Measurements from ENCODE around the gene NAIP.
"Not testable (repeated sequence)": the region's sequence is repeated elsewhere in the genome, so short reads cannot be mapped to it uniquely, and the experiment has no call there.

Gene NAIP, protein sequence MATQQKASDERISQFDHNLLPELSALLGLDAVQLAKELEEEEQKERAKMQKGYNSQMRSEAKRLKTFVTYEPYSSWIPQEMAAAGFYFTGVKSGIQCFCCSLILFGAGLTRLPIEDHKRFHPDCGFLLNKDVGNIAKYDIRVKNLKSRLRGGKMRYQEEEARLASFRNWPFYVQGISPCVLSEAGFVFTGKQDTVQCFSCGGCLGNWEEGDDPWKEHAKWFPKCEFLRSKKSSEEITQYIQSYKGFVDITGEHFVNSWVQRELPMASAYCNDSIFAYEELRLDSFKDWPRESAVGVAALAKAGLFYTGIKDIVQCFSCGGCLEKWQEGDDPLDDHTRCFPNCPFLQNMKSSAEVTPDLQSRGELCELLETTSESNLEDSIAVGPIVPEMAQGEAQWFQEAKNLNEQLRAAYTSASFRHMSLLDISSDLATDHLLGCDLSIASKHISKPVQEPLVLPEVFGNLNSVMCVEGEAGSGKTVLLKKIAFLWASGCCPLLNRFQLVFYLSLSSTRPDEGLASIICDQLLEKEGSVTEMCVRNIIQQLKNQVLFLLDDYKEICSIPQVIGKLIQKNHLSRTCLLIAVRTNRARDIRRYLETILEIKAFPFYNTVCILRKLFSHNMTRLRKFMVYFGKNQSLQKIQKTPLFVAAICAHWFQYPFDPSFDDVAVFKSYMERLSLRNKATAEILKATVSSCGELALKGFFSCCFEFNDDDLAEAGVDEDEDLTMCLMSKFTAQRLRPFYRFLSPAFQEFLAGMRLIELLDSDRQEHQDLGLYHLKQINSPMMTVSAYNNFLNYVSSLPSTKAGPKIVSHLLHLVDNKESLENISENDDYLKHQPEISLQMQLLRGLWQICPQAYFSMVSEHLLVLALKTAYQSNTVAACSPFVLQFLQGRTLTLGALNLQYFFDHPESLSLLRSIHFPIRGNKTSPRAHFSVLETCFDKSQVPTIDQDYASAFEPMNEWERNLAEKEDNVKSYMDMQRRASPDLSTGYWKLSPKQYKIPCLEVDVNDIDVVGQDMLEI (N-terminal part only)

DNA sequence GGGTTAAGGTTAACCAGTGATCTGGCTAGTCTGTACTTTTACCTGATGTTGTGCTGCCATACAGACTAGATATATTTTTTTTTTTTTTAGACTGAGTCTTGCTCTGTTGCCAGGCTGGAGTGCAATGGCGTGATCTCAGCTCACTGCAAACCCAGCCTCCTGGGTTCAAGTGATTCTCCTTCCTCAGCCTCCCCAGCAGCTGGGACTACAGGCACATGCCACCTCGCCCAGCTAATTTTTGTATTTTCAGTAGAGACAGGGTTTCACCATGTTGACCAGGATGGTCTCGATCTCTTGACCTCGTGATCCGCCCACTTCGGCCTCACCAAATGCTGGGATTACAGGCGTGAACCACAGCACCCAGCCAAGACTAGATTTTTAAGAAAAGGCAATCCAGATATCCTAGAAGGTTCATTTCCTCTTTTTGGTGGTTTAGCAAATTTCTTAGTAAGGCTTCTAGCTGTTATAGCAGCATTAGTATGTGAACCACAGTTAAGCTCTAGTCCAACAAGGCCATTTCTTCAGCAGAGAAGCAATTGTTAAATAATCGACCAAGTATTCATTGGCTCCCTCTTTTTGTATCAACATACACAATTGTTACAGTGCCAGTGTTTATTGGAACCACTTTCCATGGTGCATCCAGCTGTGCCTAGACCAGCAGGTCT is at the start of gene NAIP:
Gene NAIP, minus strand, starts transcription at position 51 of the 665 bp plus-strand sequence. CDS start 12,424 bp downstream, outside the sequence.
- not testable (repeated sequence) for DNase-seq

- DNase-seq = not testable (repeated sequence)
Observed at GRCh38 chr5:71067262-71067928, 42.3 kb upstream of the NAIP start, which contains the start of gene GTF2H2. Gene GTF2H2, minus strand, starts transcription at chr5:71067676. Its CDS starts 4,913 bp downstream, at chr5:71062763.

GRCh38 chr5:71061322-71061721 is 36.2 kb upstream of the NAIP start:
- not testable (repeated sequence) for DNase-seq

DNA sequence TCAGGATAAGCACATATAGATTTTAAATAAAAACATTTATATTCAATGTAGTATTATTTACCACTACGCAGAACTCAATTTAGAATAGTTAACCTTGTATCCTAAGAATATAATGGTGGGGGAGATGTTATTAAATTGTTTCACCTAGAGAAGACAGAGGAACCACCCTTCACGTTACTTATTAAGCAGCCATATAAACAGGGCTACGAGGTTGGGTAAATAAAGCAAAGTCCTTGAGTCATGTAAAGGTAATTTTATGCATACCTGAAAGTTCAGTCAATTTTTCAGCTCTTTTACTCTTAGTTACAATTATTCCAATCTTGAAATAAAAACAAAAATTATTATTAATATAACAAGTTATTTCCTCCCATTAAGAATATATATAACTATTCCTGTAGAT is 34.3 kb upstream of the NAIP start:
- not testable (repeated sequence) for DNase-seq

DNA sequence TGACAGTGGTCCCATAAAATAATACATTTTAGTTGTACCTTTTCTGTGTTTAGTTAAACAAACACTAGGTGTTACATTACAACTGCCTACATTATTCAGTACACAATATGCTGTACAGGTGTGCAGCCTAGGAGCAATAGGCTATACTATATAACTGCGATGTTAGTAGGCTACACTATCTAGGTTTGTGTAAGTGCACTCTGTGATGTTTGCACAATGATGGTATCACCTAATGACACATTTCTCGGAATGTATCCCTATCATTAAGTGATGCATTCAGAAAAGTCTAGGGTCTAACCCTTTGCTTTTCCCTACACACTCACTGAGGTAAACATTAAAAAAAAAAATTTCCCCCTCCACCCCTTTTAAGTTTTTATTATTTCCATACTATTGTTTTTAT is 19.7 kb upstream of the NAIP start:
- DNase-seq = not testable (repeated sequence)

DNA sequence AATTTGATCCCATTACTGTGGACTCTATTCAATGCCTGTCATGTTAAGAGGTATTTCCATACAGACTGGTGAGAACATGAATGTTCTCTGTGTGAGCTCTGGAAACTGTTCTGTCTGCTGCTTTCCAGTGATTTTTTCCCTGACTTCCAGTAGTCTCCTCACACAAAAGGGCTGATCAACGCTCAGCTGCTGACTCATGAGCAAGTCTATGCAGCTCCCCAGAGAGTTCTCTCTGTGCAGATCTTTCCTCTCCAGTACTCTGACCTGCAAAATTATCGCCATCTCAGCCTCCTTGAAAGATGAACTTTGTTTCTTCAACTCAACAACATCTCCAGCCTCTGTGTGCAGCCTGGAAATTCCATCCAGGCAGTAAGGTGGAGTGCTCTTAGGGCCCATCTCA is 19.0 kb upstream of the NAIP start:
- DNase-seq = not testable (repeated sequence)

GRCh38 chr5:71031046-71031776 is 6.1 kb upstream of the NAIP start:
- DNase-seq = not testable (repeated sequence)

- DNase-seq = not testable (repeated sequence)
Observed at GRCh38 chr5:71020643-71021042, 4.5 kb downstream of the NAIP start.

GRCh38 chr5:71018376-71019005 is 6.6 kb downstream of the NAIP start:
- not testable (repeated sequence) for DNase-seq

DNA sequence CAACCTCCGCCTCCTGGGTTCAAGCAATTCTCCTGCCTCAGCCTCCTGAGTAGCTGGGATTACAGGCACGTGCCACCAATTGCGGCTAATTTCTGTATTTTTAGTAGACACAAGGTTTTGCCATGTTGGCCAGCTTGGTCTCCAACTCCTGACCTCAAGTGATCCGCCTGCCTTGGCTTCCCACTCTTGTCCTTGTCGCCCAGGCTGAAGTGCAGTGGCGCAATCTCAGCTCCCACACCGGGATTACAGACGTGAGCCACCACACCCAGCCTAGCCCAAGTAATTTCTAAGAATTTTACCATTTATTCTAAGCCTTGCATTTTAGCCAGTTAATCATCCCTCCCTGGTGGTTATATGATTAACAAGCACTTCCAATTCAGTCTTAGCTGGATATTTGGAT is 11.0 kb downstream of the NAIP start:
- DNase-seq = no peak

DNA sequence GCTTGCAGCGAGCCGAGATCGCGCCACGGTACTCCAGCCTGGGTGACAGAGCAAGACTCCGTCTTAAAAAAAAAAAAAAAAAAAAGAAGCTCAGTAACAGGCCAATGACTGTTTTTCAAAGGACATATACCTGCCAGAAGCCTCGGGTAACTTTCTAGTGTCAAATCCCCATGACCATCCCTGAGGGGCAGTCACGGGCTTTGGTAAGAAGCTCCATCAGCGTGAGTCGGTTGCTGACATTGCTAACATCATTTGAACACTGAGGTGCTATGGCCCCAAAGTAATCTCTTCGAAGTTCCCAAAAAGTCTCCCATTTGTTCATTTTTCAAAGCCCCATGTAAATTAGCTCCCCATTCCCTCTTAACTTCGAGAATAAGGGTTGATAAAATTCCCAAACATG is 11.6 kb downstream of the NAIP start:
- DNase-seq = no peak

- no peak for DNase-seq
Observed at GRCh38 chr5:71011194-71011792, 13.8 kb downstream of the NAIP start.

DNA sequence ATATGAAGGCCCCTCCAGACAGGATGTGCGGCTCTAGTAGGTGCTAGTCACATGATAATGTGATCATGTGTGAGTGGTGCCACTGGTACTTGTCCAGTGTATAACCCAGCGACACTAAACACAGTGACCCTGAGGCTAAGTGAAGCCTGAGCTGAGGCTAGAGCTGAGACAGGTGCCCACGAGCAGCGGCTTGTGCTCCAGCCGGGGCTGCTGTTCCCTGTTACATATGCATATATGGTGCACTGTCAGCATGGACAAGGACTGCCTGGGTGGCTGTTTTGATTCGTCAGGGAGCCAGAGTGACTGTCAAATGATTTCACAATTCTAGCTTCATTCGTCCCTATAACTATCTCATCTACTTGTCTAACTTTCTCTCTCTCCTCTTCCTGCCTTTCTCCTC is 18.2 kb downstream of the NAIP start:
- DNase-seq = not testable (repeated sequence)

DNA sequence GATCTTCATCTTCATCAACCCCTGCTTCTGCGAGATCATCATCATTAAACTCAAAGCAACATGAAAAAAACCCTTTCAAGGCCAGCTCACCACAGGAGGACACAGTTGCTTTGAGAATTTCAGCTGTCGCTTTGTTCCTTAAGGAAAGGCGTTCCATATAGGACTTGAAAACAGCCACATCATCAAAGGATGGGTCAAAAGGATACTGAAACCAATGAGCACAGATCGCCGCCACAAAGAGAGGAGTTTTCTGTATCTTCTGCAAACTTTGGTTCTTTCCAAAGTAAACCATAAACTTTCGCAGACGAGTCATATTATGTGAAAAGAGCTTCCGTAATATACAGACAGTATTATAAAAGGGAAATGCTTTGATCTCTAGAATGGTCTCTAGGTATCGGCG is 40.3 kb downstream of the NAIP start:
- not testable (repeated sequence) for DNase-seq

- not testable (repeated sequence) for DNase-seq
Observed at GRCh38 chr5:70967220-70967619, 57.9 kb downstream of the NAIP start.

- not testable (repeated sequence) for DNase-seq
Observed at GRCh38 chr5:70964531-70964930, 60.6 kb downstream of the NAIP start.

DNA sequence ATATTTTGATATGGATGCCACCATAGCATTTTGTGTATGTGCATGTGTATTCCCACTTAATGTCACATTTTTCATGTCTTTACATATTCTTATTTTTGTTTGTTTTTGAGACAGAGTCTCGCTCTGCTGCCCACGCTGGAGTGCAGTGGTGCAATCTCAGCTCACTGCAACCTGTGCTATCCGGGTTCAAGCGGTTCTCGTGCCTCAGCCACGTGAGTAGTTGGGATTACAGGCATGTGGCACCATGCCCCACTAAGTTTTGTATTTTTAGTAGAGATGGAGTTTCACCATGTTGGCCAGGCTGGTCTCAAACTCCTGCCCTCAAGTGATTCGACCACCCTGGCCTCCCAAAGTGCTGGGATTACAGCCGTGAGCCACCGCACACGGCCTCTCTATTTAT is 72.1 kb downstream of the NAIP start:
- DNase-seq = not testable (repeated sequence)

DNA sequence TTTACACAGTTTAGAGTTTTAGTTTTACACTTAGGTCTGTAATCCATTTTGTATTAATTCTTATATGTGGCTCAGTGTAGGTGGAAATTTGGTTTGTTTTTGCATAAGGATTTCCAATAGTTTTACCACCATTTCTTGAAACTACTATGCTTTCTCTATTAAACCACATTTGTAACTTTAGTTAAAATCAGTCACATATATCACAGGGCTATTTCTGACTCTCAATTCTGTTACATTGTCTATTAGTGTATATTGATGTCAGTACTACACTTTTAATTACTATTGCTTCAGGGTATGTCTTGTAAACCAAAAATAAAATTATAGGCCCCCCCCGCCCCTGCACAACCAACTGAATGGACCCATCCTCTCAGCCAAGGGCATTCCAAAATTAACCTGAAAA is 92.6 kb downstream of the NAIP start:
- DNase-seq = not testable (repeated sequence)

DNA sequence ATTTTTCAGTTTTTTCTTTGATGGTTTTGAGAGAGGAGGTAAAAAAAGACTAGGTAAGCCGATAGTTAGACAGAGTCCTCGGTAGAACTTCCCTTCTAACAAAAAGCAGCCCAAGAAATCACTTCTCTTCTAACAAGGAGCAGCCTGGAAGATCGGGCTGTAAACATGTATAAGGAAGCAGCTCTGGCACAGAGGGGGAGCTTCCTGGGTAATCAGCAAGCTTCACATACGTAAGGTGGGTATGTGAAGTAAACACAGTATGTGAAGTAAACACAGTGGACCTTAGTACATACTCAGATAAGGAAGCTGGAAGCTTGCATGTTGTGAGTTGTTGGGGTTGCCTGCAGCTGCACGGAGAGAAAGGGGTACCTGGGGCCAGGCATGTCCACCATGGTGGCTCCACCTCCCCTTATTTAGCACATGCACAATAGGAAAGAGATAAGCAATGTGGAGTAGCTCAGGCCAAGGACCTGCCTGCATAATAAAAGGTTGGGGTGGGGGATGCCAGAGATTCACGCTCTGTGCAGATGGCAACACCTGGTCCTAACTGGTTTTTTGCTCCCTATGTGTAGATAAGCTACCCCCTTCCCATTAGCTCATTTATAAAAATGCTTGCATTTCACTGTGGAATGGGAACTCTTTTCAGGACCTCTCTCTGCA is 93.3 kb downstream of the NAIP start:
- not testable (repeated sequence) for DNase-seq

DNA sequence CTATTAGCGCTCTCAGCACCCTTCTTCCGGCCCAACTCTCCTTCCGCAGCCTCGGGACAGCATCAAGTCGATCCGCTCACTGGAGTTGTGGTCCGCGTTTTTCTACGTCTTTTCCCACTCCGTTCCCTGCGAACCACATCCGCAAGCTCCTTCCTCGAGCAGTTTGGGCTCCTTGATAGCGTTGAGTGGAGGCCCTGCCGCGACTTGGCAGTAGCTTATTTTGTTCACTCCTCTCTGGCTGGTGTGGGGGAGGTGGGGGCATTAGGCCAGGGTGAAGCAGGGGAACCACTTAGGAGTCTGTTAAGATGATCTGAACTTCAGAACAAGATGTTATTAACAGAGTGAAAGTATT is 100.0 kb downstream of the NAIP start:
- not testable (repeated sequence) for DNase-seq

All from NCI-H226 (cell line).